Measurements from ENCODE around the gene NECTIN1.

NECTIN1 gene

DNA sequence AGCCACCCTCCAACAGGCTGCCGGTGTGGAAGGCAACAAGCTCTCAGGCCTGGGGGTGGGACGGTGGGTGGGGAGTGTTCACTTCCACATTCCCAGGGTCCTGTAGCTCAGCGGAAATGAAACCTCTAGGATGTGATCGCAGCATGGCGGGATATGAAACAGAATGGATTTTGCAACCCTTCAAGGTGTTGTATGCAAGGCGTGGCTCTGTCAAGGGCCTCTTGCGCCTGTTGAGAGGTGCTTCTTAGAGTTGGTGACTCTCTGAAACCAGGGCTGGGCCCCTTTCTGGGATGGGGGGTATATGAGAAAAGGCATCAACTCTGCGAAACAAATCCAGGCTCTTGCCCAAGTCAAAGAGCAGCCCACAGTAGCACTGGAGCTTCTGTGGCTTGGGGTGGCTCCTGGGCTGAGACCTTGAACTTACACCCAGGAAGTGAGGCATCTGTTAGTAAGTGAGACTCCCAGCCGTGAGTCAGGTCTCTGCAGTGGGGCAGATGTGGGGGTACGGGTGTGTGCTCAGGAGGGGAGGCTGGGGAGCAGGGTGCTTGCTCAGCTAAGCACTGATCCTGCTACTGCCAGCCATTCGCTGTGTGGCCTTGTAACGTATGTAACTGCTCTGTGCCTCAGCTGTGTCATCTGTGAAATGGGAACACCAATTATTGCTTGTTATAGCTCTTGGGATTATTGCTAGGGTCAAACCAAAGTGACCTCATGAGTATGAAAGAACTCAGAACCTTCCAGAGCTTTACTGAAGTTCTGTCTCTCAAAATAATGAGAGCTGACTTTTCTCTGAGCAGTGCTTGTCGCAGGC, 28.3 kb downstream of the NECTIN1 start:
- DNase-seq (ENCODE audit: low read depth in 2 of 2), result peak in 1 of 2 donors; percentile 37
- no peak overlapping the region for H3K4me3 ChIP-seq (replicated peaks in 1 of 2; ENCODE audit: low read depth in 2 of 2, low read length in 2 of 2)
- TF ChIP-seq, protein P1, sequence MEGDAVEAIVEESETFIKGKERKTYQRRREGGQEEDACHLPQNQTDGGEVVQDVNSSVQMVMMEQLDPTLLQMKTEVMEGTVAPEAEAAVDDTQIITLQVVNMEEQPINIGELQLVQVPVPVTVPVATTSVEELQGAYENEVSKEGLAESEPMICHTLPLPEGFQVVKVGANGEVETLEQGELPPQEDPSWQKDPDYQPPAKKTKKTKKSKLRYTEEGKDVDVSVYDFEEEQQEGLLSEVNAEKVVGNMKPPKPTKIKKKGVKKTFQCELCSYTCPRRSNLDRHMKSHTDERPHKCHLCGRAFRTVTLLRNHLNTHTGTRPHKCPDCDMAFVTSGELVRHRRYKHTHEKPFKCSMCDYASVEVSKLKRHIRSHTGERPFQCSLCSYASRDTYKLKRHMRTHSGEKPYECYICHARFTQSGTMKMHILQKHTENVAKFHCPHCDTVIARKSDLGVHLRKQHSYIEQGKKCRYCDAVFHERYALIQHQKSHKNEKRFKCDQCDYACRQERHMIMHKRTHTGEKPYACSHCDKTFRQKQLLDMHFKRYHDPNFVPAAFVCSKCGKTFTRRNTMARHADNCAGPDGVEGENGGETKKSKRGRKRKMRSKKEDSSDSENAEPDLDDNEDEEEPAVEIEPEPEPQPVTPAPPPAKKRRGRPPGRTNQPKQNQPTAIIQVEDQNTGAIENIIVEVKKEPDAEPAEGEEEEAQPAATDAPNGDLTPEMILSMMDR (IDR thresholded peaks at IDR 0.05; ENCODE audit: low read depth, low read length), result no peak

DNA sequence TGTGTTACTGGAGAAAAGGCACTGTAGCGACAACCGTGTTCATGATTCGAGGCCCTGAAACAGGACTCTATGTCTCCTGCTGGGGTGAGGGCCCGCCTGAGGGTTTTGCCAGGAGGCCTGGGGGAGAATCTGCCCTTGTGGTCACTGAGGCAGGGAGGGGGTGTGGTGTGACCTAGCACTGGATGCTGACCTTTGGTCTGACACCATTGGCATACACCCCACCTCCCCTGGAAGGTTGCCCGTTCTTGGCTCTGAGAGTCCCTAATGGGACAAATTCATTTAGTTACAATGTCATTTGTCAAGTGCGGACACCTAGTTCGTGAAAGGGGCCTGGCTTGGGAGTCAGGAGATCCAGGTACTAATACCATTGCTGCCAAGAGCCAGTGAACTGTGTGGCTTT, 29.0 kb downstream of the NECTIN1 start:
- TF ChIP-seq, protein P1 (IDR thresholded peaks at IDR 0.05; ENCODE audit: low read depth, low read length), result no peak

DNA sequence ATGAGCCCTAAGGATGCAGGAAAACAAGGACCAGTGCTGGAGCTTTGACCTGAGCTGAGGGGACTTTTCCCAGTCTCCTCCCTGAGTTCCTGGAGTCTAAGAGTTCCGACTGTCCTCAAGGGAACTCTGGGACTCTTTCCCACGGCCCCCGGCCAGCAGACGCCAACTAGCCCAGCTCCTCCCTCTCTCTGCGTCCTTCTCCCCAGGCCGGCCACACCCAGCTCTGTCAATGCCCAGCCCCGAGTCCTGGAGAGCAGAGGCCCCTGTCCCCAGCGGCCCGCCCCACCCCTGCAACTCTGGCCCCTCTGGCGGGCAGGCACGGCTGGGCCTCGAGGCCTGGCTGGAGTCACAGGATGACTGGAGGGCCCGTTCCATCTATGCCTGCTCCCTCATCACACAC, 29.8 kb downstream of the NECTIN1 start:
- TF ChIP-seq, protein P1 (IDR thresholded peaks at IDR 0.05; ENCODE audit: low read depth, low read length), result no peak
- peak; percentile 37 to 70 for DNase-seq (ENCODE audit: low read depth in 2 of 2)

More for the DNA sequence above, 29.0 kb downstream of the NECTIN1 start:
- H3K4me3 ChIP-seq (replicated peaks in 1 of 2; ENCODE audit: low read depth in 2 of 2, low read length in 2 of 2), result no peak overlapping the region
- DNase-seq (ENCODE audit: low read depth in 2 of 2), result no peak

DNA sequence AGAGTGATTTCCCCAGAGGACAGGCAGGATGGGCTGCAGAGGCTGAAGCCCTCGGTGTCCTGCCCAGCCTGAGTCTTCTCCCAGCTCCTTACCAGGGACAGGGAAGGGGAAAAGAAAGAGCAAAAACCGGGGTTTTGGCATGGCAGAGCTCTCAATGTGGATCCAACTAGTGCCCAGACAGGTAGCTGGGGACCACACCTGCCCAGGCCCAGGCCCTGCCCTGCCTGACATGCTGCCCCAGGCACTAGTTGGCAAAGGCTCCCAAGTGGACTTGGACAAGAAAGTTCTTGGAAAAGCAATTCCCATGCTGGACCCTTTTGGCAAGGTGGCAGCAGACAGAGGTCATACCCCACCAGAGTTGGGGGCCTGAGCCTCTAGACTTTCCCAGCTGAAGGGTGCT, 31.1 kb downstream of the NECTIN1 start:
- no peak for DNase-seq (ENCODE audit: low read depth in 2 of 2)
- TF ChIP-seq, protein P1 (IDR thresholded peaks at IDR 0.05; ENCODE audit: low read depth, low read length), result no peak

More for the DNA sequence above, 29.8 kb downstream of the NECTIN1 start:
- H3K4me3 ChIP-seq (replicated peaks in 1 of 2; ENCODE audit: low read depth in 2 of 2, low read length in 2 of 2), result no peak overlapping the region

DNA sequence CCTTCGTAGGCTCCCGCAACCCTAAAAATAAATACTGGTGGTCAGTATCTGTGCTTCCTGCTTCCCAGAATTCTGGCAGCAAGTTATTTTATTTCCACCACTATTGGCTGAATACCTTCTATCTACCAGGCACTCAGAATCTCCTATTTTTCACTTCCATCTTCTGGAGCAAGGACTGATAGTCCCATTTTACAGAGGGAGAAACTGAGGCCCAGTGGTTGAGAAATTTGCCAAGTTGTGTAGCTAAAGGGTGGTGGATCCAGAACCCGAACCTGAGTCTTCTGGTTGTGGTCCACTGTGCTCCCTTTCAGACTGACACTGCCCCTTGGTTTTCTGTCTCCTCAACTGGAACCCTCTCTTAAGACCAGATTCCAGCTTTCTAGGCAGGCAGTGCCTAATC, 31.6 kb downstream of the NECTIN1 start:
- no peak overlapping the region for H3K4me3 ChIP-seq (replicated peaks in 1 of 2; ENCODE audit: low read depth in 2 of 2, low read length in 2 of 2)
- DNase-seq (ENCODE audit: low read depth in 2 of 2), result no peak
- TF ChIP-seq, protein P1 (IDR thresholded peaks at IDR 0.05; ENCODE audit: low read depth, low read length), result no peak

More for the DNA sequence above, 31.1 kb downstream of the NECTIN1 start:
- no peak overlapping the region for H3K4me3 ChIP-seq (replicated peaks in 1 of 2; ENCODE audit: low read depth in 2 of 2, low read length in 2 of 2)

DNA sequence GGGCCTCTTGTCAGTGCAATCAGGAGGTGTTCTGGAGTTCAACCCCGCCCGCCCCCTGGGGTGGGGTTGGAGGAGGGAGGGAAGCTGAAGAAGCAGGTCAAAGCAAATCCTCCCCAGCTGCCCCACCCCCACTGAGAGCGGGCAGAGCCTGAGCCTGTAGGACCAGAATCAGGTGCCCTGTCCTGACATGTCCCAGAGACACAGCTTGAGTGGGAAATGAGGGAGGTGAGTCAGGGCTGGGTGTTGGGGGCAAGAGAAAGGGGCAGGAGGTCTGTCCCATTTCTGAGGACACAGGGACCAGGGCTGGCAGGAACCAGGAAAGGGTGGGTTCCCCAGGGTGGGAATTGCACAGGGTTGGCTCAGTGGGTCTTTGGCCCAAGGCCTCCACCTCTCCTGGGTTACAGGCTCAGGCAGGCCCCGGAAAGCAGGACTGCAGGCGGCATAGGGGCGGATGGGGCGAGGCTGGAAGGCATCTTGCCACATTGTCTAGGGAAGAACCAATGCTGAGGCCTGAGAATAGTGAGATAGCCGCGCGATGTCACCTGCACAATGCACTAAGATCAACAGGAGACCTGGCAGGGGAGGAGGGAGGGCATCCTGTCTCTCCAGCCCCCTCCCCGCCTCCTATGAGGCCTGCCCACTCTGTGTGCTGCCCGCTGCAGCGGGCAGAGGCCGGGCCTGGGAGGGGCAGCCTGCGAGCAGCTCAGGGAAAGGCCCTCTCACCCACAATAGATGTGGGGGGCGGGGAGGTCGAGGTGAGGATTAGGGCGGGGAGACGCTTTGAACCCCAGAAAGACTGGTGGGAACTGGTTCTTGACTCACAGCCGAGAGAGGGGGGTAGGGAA, 32.4 kb downstream of the NECTIN1 start:
- H3K4me3 ChIP-seq (replicated peaks in 1 of 2; ENCODE audit: low read depth in 2 of 2, low read length in 2 of 2), result no peak overlapping the region
- TF ChIP-seq, protein P1 (IDR thresholded peaks at IDR 0.05; ENCODE audit: low read depth, low read length), result no peak
- no peak for DNase-seq (ENCODE audit: low read depth in 2 of 2)

All from cardiac fibroblast (primary cell).